GM21723 (cell line): ENCODE data around the gene TPM2.

Source experiments
- ATAC-seq: cut with Tn5 transposase; IDR thresholded peaks from one replicate; pipeline ENCODE4 v1.9.1; 2021; ENCODE audit warnings: mild to moderate bottlenecking, moderate library complexity; ENCODE audit not compliant: unreplicated experiment

TPM2 gene

GRCh38 chr9:35635730-35636129 is 54.0 kb downstream of the TPM2 start:
- no peak for ATAC-seq
